ENCODE results near the gene FAM53C. TPM values are rescaled to one million over a fixed set of nuclear protein-coding genes. Genes with fewer than 3 reads are reported as not detected.

FAM53C gene
- 69.9 TPM for total RNA-seq (ENCODE audit: unreplicated experiment)
- long read RNA-seq, full-length matches to known transcripts: 2 of 8 reads
- long read RNA-seq, partial matches to known transcripts: 0 of 8 reads
- long read RNA-seq, other reads (novel, unspliced or antisense): 6 of 8 reads

DNA sequence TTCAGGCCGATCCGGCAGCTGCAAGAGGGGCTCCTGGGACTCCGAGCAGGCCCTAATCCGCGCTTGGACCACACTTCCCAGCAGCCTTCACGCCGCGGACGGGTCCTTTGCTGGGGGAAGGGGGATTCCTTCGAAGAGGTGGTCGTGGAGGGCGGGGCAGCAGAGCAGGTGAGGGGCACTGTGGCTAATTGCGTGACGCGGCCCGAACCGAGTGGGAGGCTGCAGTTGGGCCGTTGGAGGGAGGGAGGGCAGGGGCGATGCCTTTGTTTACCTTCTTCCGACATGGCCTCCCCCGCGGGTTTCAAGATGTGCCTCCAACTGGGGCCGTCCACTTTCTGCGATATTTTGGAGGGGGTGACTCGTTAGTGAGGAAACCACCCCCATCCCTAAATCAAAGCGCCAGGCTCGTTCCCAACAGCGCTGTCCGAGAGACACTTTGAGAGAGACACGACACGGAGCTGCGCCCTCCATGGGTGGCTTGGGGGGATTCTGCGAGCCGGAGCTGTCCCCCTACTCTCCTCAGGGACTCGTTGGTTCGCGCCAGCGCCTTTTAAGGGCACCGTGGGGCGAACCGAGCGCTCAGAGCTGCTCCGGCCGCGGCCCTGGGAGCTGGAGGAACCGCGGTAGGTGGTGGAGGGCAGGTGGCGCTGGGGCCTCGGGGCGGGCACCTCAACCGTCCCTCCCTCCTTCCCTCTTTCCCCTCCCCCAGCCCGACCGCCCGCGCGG, at the start of gene FAM53C:
FAM53C (plus strand) TSS at position 582 of the 726 bp plus-strand sequence. CDS start 3,070 bp downstream, outside the sequence.
- H3K27me3 Mint-ChIP-seq (ENCODE audit: unreplicated experiment): peaks cover 14% of the 10 kb centered on the region
- TF ChIP-seq, protein P1, sequence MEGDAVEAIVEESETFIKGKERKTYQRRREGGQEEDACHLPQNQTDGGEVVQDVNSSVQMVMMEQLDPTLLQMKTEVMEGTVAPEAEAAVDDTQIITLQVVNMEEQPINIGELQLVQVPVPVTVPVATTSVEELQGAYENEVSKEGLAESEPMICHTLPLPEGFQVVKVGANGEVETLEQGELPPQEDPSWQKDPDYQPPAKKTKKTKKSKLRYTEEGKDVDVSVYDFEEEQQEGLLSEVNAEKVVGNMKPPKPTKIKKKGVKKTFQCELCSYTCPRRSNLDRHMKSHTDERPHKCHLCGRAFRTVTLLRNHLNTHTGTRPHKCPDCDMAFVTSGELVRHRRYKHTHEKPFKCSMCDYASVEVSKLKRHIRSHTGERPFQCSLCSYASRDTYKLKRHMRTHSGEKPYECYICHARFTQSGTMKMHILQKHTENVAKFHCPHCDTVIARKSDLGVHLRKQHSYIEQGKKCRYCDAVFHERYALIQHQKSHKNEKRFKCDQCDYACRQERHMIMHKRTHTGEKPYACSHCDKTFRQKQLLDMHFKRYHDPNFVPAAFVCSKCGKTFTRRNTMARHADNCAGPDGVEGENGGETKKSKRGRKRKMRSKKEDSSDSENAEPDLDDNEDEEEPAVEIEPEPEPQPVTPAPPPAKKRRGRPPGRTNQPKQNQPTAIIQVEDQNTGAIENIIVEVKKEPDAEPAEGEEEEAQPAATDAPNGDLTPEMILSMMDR (IDR thresholded peaks at IDR 0.05; ENCODE audit: partially characterized antibody, unreplicated experiment): no peak

DNA sequence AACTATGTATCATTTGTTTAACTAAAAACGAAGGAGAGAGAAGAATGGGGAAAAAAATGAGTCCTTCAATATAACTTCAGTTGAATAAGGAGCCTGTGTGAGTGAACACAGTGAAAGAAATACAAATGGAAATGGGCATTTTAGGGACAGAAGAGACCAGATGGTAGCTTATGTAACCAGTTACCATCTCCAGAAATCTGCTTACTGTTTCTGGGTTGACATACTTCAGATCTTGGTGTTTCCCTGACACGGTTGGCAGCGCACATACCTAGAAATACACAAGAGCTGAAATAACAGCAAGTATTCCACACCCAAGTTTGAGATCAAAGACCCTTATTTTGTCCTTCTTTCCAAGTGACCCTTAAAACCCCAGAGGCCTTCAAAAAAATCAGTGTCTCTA, 48.8 kb upstream of the FAM53C start:
- no peaks in the 10 kb centered on the region for H3K36me3 Mint-ChIP-seq (ENCODE audit: unreplicated experiment)
- no peaks in the 10 kb centered on the region for H3K4me1 Mint-ChIP-seq (ENCODE audit: low read depth, unreplicated experiment)
- TF ChIP-seq, protein P1 (IDR thresholded peaks at IDR 0.05; ENCODE audit: partially characterized antibody, unreplicated experiment): no peak
- no peak overlapping the region for H3K4me3 Mint-ChIP-seq (ENCODE audit: unreplicated experiment)
- H3K27me3 Mint-ChIP-seq (ENCODE audit: unreplicated experiment): no peaks in the 10 kb centered on the region
- peaks cover 2% of the 10 kb centered on the region for H3K9me3 Mint-ChIP-seq (ENCODE audit: unreplicated experiment)
- DNase-seq: no peak
- H3K27ac Mint-ChIP-seq (ENCODE audit: unreplicated experiment): no peak overlapping the region

More for the DNA sequence above, at the start of gene FAM53C:
- peak within 1 kb of the TSS; percentile 100 for H3K4me3 Mint-ChIP-seq (ENCODE audit: unreplicated experiment)
- no peaks in the 10 kb centered on the region for H3K36me3 Mint-ChIP-seq (ENCODE audit: unreplicated experiment)
- peak within 1 kb of the TSS; percentile 100 for H3K27ac Mint-ChIP-seq (ENCODE audit: unreplicated experiment)
- peaks cover 24% of the 10 kb centered on the region for H3K4me1 Mint-ChIP-seq (ENCODE audit: low read depth, unreplicated experiment)
- peaks cover 15% of the 10 kb centered on the region for H3K9me3 Mint-ChIP-seq (ENCODE audit: unreplicated experiment)
- DNase-seq: peak; percentile 95

DNA sequence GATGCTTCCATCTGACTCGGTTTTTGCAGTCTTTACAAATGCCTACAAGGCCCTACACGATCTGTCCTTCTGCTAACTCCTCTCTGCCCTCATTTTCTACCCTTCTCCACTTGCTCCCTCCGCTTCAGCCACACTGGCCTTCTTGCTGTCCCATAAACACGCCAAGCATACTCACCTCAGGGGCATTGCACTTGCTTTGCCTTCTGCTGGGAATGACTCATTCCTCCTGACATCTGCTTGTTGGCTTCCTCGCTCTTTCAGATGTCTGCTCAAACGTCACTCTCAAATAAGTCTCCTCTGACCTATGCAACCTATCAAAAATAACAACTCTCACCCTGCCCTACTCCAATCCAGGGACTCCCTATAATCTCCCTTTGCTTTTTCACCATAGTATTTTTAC, 34.7 kb upstream of the FAM53C start:
- TF ChIP-seq, protein P1 (IDR thresholded peaks at IDR 0.05; ENCODE audit: partially characterized antibody, unreplicated experiment): no peak
- Mint-ChIP-seq H3K36me3 (ENCODE audit: unreplicated experiment) (peaks cover 8% of the 10 kb centered on the region), H3K9me3 (ENCODE audit: unreplicated experiment) (no peaks in the 10 kb centered on the region), H3K27me3 (ENCODE audit: unreplicated experiment) (no peaks in the 10 kb centered on the region), H3K4me3 (ENCODE audit: unreplicated experiment) (no peak overlapping the region), H3K4me1 (ENCODE audit: low read depth, unreplicated experiment) (no peaks in the 10 kb centered on the region), H3K27ac (ENCODE audit: unreplicated experiment) (peak overlapping the region; percentile 2)
- DNase-seq: no peak

DNA sequence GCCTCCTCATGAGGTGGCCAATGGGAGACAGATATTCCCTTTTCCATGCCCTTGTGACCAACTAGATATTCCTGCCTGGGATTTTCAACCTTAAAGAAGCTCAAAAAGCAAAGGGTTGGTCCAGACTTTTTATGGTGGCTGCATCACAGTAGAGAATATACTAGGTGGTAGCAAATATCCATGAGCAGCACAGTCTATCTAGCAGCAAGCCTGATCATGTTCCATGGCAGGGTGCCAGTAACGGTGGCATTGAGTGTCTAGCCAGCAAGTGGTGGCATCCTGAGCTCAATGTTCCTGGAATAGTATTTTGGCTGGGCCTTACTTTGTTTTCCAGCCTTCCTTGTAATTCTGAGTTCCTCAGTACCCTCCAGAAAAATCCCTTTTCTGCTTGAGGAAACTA, 32.3 kb upstream of the FAM53C start:
- H3K9me3 Mint-ChIP-seq (ENCODE audit: unreplicated experiment): no peaks in the 10 kb centered on the region
- no peaks in the 10 kb centered on the region for H3K4me1 Mint-ChIP-seq (ENCODE audit: low read depth, unreplicated experiment)
- TF ChIP-seq, protein P1 (IDR thresholded peaks at IDR 0.05; ENCODE audit: partially characterized antibody, unreplicated experiment): no peak
- DNase-seq: no peak
- no peaks in the 10 kb centered on the region for H3K27me3 Mint-ChIP-seq (ENCODE audit: unreplicated experiment)
- no peaks in the 10 kb centered on the region for H3K36me3 Mint-ChIP-seq (ENCODE audit: unreplicated experiment)
- no peak overlapping the region for H3K4me3 Mint-ChIP-seq (ENCODE audit: unreplicated experiment)
- no peak overlapping the region for H3K27ac Mint-ChIP-seq (ENCODE audit: unreplicated experiment)

DNA sequence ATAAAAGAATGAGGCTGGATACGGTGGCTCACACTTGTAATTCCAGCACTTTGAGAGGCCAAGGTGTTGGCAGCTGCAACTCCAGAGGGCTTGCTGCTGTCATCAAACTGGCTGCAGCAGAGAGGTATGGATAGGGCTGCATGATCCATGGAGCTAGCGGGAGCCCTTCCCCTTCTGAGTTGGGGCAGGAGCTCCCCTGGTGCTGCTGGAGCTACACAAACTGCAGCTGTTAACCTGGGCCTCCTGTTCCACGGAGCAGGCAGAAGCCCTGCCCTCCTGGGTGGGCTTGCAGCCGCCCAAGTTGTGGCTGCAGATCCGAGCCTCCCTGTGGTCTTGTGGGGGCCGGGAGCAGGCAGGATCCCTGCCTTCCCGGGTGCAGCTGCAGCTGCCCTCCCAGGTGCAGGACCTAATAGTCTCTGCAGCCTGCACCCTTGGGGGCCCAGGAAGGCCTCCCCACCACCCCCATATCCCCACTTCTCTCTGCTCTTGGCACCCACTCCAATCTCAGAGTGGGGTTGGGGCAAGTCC, 22.3 kb upstream of the FAM53C start:
- Mint-ChIP-seq H3K4me3 (ENCODE audit: unreplicated experiment) (no peak overlapping the region), H3K9me3 (ENCODE audit: unreplicated experiment) (no peaks in the 10 kb centered on the region), H3K4me1 (ENCODE audit: low read depth, unreplicated experiment) (no peaks in the 10 kb centered on the region), H3K36me3 (ENCODE audit: unreplicated experiment) (no peaks in the 10 kb centered on the region), H3K27ac (ENCODE audit: unreplicated experiment) (no peak overlapping the region), H3K27me3 (ENCODE audit: unreplicated experiment) (peaks cover 1% of the 10 kb centered on the region)
- TF ChIP-seq, protein P1 (IDR thresholded peaks at IDR 0.05; ENCODE audit: partially characterized antibody, unreplicated experiment): no peak
- no peak for DNase-seq

All from glutamatergic neuron (in vitro differentiated cells).